Measurements from ENCODE around the gene MYO16.

MYO16 gene

DNA sequence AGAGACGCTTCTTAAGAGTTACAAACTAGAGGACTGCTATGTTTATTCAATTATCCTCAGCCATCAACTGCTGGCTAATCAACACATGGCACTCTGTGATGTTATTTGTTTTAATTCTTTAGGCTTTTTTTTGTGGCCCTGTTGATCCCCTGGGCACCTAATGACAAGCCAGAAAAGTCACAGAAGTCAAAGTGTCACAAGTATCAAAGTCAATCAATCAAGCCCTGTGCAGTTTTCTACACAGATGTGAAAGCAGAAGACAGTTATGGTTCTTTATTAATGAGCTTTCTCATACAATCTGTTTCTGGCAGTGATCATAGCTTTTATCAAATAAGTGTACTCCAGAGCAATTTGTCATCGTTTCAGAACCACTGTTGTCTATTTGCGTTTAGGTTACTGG lies 34.3 kb downstream of the MYO16 start:
- no peak for DNase-seq (ENCODE audit: low read depth)

DNA sequence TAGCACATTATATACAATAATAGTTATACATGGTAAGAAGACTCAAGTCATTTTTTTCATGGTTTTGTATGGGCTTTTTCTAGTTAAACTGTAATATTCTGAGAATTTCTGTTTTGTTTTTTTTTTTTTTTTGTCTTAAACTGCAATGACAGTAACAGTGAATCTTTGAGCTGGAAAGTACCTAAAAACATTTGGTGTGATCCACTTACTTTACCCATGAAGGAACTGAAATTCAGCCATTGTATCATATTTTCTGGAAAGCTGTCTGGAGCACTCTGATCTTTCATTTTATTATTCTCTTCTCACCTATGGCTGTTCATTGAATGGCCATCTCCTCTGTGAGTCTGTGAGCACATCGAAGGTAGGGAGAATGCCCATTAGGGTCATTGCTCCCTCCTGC lies 37.8 kb downstream of the MYO16 start:
- DNase-seq (ENCODE audit: low read depth), result no peak

DNA sequence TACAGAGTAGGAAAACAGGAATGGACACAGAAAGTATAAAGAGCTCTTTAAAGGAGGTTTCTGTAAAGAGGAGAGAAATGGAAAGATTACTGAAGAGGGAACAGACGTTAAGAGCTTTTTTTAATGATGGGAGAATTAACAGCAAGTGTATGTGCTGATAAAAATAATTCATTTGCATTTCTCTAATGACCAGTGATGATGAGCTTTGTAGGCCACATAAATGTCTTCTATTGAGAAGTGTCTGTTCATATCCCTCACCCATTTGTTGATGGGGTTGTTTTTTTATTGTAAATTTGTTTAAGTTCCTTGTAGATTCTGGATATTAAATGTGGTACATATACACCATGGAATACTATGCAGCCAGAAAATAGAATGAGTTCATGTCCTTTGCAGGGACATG lies 40.0 kb downstream of the MYO16 start:
- DNase-seq (ENCODE audit: low read depth), result no peak

DNA sequence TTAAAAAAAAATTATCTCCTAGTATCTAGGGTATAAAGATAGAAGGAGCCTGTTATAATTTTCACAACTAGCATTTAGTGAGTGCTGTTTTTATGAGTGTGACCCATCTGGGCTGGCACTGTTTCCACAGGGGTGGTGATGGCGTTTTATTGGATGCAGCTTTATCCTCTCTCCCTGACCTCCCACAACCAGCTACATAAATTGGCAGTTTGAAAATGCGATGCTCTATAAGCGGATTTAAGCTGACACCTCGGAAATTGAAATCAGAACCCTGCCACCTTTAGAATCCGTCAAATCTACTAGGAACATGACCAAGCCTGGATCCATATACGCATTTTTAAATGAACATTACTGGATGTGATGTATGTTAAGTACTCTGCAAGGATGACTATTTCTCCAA lies 44.9 kb downstream of the MYO16 start:
- DNase-seq (ENCODE audit: low read depth), result no peak

DNA sequence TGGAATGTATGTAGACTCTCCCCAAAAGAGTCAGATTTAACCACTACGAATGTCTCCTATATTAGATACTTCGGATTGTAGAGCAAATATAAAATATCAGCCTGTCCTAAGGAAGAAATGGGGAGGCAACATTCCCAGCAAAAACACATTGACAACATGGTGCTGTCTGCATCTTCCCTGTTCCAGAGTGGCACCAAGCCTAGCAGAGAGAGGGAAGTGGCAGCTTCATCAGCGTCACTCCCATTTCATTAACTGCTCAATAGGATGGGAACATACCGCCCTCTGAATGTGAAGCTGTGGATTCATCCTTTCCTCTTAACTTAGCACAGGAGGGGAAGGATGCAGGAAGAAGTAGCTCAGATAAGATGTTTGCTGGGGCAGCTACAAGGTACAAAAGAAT lies 45.4 kb downstream of the MYO16 start:
- DNase-seq (ENCODE audit: low read depth), result no peak

DNA sequence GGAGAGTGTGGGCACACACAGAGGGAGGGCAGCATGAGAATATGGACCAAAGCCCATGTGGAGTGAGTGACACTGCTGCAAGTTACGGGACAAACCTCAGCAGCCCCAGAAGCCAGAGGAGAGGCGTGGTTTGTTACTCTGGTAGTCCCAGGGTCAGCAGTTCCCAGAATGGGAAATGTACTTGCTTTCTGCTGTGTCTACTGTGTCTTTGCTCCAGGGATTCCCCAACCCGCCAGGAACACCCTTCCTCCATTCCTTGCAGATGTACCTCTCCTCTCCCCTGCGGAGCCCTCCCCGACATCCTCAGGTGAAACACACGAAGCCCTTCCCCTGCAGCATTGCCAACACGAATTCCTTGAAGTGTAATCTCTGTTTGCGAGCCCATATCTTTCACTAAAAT lies 47.2 kb downstream of the MYO16 start:
- no peak for DNase-seq (ENCODE audit: low read depth)

DNA sequence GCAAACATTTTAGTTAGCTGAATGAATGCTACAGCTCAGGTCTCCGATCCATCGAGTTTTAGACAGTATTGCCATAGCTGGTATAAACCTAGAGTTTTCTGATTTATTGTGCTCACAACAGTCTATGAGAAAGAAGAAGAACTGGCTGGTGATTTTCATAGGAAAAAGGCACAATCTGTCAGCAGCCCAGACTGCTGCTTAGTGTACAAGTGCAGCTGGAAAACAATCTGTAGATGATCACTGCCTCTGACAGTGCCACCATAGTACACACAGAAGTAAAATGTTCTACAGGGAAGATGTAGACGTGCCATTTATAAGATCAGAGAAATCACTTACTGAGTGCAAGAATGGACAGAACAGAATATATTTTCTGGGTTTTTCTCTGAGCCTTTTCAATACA lies 48.4 kb downstream of the MYO16 start:
- DNase-seq (ENCODE audit: low read depth), result no peak

DNA sequence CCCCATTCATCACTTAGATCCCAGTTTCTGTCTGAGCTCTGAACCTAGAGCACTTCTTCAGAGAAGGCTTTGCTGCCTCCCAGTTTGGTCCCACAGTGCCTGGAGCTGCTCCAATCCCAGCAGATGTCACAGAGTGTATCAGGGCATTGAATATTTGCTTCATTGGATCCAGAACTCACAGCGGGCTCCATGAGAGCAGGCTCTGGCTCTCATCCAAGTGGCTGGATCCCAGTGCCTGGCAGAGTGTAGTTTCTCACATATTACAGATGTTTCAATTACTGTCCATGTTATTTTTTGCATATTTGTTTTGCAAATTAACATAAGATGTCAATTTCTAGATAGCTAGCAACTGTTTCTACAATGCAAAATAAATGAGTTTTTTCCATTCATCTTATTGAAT lies 50.6 kb downstream of the MYO16 start:
- no peak for DNase-seq (ENCODE audit: low read depth)

DNA sequence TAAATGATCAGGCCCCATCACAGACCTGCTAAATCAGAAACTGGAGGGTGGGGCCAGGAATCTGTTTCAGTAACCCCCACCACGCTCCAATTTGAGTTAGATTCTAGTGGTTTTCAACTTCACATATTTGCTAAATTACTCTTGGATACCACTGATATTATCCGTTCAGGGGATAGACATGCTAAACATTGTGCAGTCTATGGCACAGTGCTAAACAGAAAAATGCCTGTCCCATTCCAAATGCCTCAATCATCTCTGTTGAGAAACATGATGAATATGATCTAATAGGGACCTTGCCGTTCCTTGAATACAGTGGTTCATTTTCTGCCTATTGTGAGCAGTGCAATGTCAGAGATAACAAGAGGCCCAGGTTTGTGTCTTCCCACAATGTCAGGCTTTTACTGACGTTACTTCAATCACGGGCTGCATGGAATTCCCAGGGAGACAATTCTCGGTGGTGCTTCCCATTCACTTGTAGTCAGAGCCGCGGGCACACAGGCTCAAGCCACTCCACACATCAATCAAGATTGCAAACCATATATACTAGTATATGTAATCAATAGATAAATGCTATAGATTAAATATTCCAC lies 52.7 kb downstream of the MYO16 start:
- DNase-seq (ENCODE audit: low read depth), result no peak

DNA sequence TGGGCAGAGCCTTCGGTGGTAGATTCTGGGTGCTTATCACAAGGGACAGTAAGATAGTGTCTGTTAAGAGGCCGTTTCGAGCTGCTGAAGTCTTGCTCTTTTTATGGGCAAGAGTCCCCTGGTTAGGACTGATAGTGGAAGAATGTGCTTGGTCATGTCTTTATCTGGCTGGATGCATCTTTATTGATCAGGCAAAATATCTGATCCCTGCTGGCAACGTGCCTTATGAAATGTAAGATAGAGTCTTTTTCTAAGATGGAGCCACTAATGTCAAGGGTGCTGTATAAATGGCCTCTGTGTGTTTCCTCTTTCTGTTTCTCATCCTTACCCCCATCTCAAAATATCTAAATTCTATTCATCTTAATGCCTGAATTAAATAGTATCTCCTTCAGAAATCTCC lies 53.3 kb downstream of the MYO16 start:
- DNase-seq (ENCODE audit: low read depth), result no peak

DNA sequence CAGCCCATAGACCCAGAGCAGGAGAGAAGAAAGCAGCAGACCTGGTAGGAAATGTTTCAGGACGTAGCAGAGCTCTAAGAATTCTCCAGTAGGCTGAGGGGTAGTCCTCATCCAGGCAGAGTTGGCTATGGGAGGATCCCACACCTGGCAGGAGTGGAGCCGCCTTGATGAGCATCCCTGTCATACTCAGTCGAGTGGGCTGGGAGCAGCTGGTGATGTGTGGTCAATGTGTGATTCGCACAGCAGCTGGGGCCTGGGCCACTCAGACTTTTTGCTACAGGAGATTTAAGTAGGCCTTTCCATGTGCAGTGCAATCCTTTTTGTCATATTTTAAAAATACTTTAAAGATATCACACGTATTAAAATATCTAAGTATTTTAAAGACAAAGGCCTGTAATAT lies 56.6 kb downstream of the MYO16 start:
- no peak for DNase-seq (ENCODE audit: low read depth)

DNA sequence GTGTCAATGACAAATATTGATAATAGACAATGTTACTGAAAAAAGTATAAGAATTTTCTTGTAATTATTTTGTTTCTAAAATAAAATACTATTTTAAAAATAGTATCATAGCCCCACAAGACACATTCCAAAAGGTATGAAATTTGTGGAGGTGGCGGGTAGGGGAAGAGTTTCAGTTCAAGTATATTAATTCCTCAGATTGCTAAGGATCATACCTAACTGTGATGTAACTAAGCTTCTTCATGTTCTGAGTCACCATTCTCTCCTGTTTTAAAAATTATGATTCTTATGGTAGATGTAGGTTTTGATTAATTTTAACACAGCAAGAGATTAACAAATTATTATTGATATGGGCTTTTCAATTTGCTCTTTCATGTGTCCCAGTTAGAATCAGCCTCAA lies 61.3 kb downstream of the MYO16 start:
- no peak for DNase-seq (ENCODE audit: low read depth)

DNA sequence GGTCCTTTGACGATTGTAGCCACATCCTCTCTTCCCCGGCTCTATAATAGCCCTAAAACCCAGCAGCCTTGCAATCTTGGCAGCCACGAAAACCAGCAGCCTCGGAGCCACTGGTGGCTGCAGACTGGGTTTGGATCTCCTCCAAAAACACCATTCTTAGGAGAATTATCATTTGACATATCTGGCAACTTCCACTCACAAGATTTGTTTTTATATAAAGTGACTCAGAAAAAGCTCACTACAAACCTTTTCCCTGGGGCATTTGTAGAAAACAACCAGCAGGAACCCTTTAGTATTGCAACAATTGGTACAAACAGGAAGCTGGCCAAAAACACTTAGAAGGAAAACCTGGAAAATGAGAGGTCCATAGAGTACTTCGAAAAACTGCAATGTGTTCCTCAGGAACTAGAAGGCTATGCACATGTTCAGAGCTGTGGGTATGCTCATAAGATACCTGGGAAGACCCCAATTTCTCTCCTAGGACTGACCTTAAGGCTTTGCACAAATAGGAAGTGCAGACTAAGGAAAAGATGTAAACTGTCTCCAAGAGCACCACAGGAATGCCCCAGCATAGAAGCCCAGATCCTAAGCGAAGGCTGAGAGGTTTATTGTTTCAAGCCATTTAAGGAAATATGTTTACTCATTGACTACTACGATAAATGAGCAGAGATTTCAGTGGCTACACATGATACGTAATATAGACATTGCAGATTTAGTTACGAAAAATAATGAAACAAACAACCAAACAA lies 71.2 kb downstream of the MYO16 start:
- DNase-seq (ENCODE audit: low read depth), result no peak

DNA sequence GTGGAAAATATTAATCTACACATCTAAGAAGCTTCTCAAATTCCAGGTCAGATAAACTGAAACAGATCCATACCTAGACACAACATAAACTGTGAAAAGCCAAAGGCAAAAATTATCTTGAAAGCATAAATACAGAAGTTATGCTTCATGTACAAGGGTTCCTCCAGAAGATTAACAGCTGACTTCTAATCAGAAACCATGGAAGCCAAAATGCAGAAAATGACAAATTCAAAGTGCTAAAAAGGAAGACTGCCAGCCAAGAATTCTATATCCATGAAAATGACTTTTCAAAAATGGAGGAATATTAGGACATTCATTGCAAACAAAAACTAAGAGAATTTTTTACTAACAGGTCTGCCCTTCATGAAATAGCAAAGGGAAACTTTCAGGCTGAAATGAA lies 72.8 kb downstream of the MYO16 start:
- no peak for DNase-seq (ENCODE audit: low read depth)

DNA sequence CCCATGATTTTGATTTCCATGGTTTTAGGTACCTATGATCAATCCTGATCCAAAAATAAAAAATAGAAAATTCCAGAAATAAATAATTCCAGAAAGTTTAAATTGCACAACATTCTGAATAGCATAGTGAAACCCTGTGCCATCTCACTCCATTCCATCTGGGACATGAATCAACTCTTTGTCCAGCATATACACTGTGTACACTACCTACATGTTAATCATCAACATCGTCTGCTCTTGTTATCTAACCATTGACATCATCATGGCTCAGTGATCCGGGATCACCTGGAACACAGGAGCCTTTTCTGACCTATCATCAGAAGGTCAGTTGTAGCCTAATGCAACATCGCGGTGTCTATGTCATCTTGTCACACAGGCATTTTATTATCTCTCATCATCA lies 75.6 kb downstream of the MYO16 start:
- DNase-seq (ENCODE audit: low read depth), result no peak

DNA sequence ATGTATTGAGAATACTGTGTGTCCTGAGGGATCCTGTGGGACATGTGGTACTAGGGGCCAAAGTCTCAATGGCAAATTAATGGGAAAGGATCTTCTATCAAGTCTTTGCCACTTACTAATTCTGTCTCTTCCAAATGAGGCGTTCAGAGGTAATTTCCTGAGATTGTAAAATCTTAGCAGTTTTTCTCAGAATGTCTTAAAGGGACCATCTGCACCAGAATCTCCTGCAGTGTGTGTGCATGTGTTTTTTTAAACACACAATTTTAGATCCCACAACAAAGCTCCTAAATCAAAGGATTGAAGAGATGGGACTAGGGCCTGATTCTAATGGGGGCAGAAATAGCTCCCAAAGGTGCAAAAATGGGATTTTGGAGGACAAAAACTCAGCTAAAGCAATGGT lies 78.2 kb downstream of the MYO16 start:
- no peak for DNase-seq (ENCODE audit: low read depth)

DNA sequence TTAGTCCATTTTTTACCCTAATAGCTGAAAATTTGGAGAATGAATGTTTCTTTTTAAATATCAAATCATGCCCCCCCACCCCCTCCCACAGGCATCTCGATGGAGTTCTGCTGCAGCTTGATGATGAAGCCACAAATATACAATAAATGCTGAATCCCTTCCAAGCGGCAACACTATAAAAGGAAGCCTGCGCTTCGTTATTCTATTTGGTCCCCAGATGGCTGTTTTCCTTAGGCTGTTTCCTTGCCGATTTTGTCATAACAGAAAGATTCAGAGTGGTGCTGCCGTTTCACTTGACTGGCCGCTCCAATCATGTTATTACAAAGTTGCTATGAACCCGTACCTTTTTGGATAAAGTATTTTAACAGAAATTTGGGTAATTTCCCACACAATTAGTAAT lies 79.5 kb downstream of the MYO16 start:
- DNase-seq (ENCODE audit: low read depth), result no peak

DNA sequence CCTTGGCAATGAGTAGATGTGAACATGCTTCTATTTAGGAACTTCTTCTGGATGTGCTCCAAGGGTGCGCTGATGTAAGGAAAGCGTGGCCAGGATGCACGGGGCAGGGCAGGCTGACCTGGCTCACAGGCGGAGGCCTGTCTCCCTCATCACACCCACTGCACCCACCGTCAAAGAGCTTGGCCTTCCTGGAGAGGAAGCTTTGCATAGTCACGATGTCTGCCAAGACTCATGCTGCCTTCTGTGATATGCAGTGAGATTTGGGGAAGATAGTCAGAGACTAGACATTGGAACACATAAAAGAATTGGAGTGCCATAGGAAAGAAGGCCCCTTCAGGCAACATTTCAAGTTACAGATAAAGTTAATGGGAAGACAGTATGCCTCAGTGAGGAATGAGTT lies 82.0 kb downstream of the MYO16 start:
- DNase-seq (ENCODE audit: low read depth), result no peak

DNA sequence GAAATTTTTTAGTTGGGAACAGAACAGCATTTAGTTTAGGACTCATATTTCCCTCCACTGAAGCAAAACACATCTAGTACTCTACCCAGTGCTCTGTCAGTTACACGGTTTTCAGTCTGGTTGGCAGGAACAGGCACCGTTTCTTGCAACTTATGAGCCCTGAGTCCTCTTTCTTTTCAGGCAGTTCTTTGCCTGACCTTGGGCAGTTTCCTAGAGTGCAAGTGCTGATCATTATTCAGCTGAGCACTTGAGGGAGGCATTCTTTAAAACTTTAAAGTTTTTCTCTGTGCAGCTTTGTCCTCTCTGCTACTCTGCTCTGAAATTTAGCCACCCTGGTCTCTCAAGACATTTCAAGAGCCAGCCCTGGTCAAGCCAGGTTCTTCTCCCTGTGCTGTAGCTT lies 96.1 kb downstream of the MYO16 start:
- no peak for DNase-seq (ENCODE audit: low read depth)

DNA sequence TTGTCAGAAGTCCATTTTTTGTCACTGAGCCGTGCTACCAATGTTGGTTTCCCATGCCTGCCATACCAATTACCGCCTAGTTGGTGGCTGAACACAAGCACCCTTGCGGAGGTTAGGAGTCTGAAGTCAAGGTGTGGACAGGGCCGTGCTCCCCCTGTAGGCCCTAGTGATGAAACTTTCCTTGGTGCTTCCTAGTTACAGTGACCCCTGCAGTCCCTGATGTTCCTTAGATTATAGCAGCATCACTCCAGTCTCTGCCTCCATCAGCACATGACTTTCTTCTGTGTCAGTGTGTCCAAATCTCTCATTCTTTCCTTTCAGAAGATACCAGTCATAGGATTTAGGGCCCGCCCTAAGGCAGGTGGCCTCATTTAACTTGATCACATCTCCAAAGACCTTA lies 99.0 kb downstream of the MYO16 start:
- no peak for DNase-seq (ENCODE audit: low read depth)

DNA sequence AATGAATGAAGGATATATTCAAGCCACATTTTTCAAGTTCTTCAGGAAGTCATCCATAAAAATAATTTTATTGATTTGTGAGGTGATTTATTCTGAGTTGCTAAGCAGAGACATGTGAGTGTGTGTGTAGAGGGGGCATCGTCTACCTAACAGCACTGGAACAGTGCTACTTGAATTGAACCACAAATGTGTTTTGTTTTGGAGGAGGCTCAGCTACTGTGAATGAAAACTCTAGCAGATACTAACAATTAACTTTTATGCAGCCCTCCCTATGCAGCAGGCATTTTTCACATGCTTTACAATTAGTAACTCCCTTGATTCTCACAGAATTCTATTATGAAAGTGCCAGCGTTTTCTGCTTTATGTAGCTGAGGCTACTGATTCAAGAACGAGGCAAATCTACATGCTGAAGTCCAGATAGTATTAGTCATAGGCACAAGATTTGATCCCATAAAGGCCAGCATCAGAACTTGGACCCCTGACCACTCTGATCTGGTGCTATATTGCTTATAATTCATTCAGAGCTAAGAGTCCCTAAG lies 103.7 kb downstream of the MYO16 start:
- no peak for DNase-seq (ENCODE audit: low read depth)

DNA sequence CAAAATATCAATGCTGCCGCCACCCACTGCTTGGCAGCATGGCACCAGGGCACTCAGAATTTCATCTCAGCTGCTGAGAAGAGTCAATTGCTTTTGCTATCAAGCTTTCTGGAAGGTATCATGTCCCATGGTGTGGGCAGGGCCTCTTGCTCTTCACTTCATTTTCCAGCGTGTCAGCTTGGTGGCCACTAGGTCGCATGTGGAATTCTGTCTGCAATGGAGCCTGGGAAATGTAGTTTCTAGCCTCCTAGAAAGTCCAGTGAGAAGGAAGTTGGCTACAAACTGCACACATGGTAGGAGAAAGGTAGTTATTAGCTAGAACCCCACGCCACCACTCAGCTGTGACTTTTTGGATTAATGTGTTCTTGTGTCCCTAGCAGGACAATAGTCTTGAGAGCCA lies 105.3 kb downstream of the MYO16 start:
- no peak for DNase-seq (ENCODE audit: low read depth)

DNA sequence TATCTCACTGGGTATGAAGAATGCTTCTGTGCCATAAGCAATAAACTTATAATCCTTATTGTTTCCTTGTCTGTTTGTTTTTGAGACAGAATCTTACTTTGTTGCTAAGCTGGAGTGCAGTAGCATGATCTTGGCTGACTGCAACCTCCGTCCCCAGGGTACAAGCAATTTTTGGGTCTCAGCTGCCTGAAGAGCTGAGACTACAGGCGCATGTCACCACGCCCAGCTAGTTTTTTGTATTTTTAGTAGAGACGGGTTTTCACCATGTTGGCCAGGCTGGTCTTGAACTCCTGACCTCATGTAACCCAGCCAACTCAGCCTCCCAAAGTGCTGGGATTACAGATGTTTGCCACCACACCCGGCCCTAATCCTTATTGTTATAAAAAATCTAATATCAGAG lies 112.5 kb downstream of the MYO16 start:
- no peak for DNase-seq (ENCODE audit: low read depth)
